Activated CD4-positive, alpha-beta memory T cell treated with anti-CD3 and anti-CD28 coated beads, Interleukin-2, amount 10 ng/mL, durations not matched to agents 7 days and 5 days (primary cell): ENCODE results near the gene MBTD1. TPM values are rescaled to one million over a fixed set of nuclear protein-coding genes. Genes with fewer than 3 reads are reported as not detected.

Source experiments
- CTCF ChIA-PET: fragments of 350-600 bp; sonication (Branson Sonifier 250); formaldehyde crosslinking; loops from one replicate; lab custom pipeline; 2021; ENCODE audit warnings: antibody characterized with exemption, inconsistent platforms; lab: Charles Lee
- POLR2A ChIA-PET: fragments of 350-600 bp; sonication (Branson Sonifier 250); formaldehyde crosslinking; loops from one replicate; lab custom pipeline; 2021; ENCODE audit warnings: antibody characterized with exemption; lab: Charles Lee
- DNase-seq: peaks from one replicate; pipeline ENCODE4 v3.0.0-alpha.2; 2020
- H3K27ac Mint-ChIP-seq: one replicate; pipeline ENCODE4 v1.8.0; 2021; ENCODE audit warnings: mild to moderate bottlenecking, mixed read lengths
- H3K27me3 Mint-ChIP-seq: one replicate; pipeline ENCODE4 v1.8.0; 2021; ENCODE audit warnings: mixed read lengths
- H3K36me3 Mint-ChIP-seq: one replicate; pipeline ENCODE4 v1.8.0; 2021; ENCODE audit warnings: low read depth, mixed read lengths
- H3K4me1 Mint-ChIP-seq: one replicate; pipeline ENCODE4 v1.8.0; 2021; ENCODE audit warnings: mixed read lengths
- H3K4me3 Mint-ChIP-seq: one replicate; pipeline ENCODE4 v1.8.0; 2021; ENCODE audit warnings: mild to moderate bottlenecking, mixed read lengths
- H3K9me3 Mint-ChIP-seq: one replicate; pipeline ENCODE4 v1.8.0; 2021; ENCODE audit warnings: mixed read lengths
- total RNA-seq, 2 experiments: library from RNA; stranded (reverse); gene quantifications; one replicate each; pipeline ENCODE4 v1.2.3, GENCODE V29; 2021

MBTD1 gene
- total RNA-seq, 2 experiments from 2014 or later, result 12.2 to 13.0 TPM

DNA sequence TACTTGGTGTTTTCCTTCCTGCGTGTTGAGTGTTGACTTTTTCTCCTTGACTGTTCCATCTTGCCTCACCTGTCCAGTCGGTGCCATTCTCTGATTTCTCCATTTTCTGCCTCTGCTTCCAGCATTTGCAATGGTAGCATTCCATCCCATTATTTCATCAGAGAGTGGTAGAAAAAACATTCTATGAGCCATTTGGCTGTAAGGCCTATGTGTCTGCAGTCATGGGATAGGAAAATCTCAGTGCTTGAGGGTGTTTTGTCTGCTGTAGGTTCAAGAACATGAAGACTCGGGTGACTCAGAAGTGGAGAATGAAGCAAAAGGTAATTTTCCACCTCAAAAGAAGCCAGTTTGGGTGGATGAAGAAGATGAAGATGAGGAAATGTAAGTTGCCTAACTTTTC is 3.2 kb upstream of the MBTD1 start:
- Mint-ChIP-seq H3K9me3 (no peaks in the 10 kb centered on the region), H3K4me1 (peaks cover 55% of the 10 kb centered on the region), H3K36me3 (peaks cover 56% of the 10 kb centered on the region), H3K4me3 (peak overlapping the region; percentile 62), H3K27ac (no peak overlapping the region), H3K27me3 (no peaks in the 10 kb centered on the region)
- POLR2A ChIA-PET, result interaction anchor here (1.2 to 1.8 kb wide), 3 partner anchors 12 to 110 kb away, joined by 3 to 8 read pairs (median 5); partner anchors contain the start of genes NME1 and NME2
- DNase-seq, result no peak
- CTCF ChIA-PET, result no interaction called here

DNA sequence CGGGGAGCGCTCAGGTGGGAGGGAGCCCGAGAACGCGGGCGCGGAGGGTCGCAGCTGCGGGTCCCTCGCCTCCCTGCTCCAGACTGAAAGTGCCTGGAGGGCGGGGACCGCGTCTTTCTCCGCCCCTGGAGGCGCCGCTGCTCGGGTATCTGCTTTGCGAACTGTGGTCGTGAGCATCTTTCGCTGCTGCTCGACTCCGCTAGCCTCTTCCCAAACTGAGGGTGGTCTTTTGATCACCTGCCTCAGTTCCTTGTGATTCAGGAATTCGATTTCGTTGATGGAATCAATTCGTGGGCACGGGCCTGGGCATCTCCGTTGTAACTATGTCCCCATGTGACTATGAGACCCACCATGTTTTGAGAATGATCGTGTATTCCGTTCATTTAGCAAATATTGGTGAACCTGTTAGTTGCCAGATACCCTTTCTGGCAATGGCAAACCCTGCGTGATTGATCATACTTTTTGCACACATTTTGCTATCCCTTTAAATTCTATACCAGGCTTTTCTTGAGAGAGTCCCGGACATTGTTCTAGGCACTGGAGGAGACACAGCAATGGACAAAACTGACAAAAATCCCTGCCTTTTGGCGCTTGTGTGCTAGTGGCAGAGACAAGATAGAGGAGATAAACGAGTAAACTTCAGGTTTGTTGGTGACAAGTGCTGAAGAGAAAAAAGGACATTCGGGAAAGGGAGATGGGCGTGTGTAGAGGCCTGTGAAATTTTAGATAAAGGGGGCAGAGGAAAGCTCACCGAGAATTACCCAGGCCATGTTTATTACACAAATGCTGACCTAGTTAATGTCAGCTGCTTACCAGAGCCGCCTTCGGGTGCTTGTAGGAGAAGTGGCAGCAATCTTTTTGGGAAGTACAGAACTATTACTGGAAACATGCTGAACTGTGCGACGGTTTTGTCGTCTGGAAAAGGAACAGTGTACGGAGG is 1.4 kb upstream of the MBTD1 start:
- CTCF ChIA-PET, result interaction anchor here (1.1 kb wide), 1 partner anchor 9 kb away, joined by 5 read pairs; no protein-coding TSS in a partner anchor
- H3K4me1 Mint-ChIP-seq, result peaks cover 64% of the 10 kb centered on the region
- no peaks in the 10 kb centered on the region for H3K27me3 Mint-ChIP-seq
- H3K4me3 Mint-ChIP-seq, result peak overlapping the region; percentile 86
- H3K27ac Mint-ChIP-seq, result peak overlapping the region; percentile 96
- no peaks in the 10 kb centered on the region for H3K9me3 Mint-ChIP-seq
- peaks cover 50% of the 10 kb centered on the region for H3K36me3 Mint-ChIP-seq
- no peak for DNase-seq
- POLR2A ChIA-PET, result interaction anchor here (0.6 to 1.8 kb wide), 18 partner anchors 10 to 141 kb away, joined by 3 to 12 read pairs (median 4); partner anchors contain the start of genes NME1, NME2 and SPAG9

DNA sequence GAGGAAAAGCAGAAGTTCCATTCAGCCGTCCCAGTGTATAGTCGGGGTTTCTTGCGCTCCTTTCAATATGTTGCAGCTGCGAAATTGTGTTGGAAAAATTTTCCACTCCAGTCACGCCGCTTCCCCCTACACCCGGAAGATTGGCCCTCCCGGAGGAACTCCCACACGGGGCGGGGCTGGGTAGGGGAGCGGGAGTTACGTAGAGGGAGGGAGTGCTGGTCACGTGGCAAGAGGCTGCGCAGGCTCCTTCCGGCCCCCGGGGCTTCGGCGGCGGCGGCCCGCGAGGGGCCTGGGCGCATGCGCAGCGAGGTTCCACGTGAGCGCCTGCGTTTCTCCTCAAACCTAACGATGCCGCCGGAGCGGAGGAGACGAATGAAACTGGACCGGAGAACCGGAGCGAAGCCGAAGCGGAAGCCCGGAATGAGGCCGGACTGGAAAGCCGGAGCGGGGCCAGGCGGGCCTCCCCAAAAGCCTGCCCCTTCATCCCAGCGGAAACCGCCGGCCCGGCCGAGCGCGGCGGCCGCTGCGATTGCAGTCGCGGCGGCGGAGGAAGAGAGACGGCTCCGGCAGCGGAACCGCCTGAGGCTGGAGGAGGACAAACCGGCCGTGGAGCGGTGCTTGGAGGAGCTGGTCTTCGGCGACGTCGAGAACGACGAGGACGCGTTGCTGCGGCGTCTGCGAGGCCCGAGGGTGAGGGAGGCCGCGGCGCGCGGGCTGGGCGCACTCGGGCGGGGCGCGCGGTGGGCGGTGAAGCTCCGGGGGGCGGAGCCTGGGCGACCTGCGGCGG is 581 bp upstream of the MBTD1 start, which contains the start of gene UTP18:
UTP18 (plus strand) TSS at position 310 of the 787 bp plus-strand sequence; CDS start at position 349, 39 bp downstream.
- Mint-ChIP-seq H3K27ac (peak within 1 kb of the TSS; percentile 96), H3K4me3 (peak within 1 kb of the TSS; percentile 86), H3K27me3 (no peaks in the 10 kb centered on the region), H3K4me1 (peaks cover 65% of the 10 kb centered on the region), H3K36me3 (peaks cover 53% of the 10 kb centered on the region), H3K9me3 (no peaks in the 10 kb centered on the region)
- POLR2A ChIA-PET, result interaction anchor here (0.6 to 1.7 kb wide), 12 partner anchors 11 to 140 kb away, joined by 3 to 12 read pairs (median 5); partner anchors contain the start of genes NME1, NME2 and SPAG9
- DNase-seq, result peak; percentile 96
- CTCF ChIA-PET, result interaction anchor here (1.1 kb wide), 1 partner anchor 10 kb away, joined by 5 read pairs; no protein-coding TSS in a partner anchor

GRCh38 chr17:51258756-51259563 is 889 bp downstream of the MBTD1 start:
- CTCF ChIA-PET, result interaction anchor here (0.6 kb wide), 1 partner anchor 228 kb away, joined by 4 read pairs; no protein-coding TSS in a partner anchor
- peaks cover 67% of the 10 kb centered on the region for H3K4me1 Mint-ChIP-seq
- peak overlapping the region; percentile 86 for H3K4me3 Mint-ChIP-seq
- POLR2A ChIA-PET, result interaction anchor here (0.7 to 1.4 kb wide), 2 partner anchors 93 to 106 kb away, joined by 3 to 5 read pairs; partner anchors contain the start of genes NME1 and NME2
- H3K36me3 Mint-ChIP-seq, result peaks cover 53% of the 10 kb centered on the region
- H3K27ac Mint-ChIP-seq, result peak overlapping the region; percentile 69
- H3K27me3 Mint-ChIP-seq, result no peaks in the 10 kb centered on the region
- no peaks in the 10 kb centered on the region for H3K9me3 Mint-ChIP-seq
- peak; percentile 26 for DNase-seq

DNA sequence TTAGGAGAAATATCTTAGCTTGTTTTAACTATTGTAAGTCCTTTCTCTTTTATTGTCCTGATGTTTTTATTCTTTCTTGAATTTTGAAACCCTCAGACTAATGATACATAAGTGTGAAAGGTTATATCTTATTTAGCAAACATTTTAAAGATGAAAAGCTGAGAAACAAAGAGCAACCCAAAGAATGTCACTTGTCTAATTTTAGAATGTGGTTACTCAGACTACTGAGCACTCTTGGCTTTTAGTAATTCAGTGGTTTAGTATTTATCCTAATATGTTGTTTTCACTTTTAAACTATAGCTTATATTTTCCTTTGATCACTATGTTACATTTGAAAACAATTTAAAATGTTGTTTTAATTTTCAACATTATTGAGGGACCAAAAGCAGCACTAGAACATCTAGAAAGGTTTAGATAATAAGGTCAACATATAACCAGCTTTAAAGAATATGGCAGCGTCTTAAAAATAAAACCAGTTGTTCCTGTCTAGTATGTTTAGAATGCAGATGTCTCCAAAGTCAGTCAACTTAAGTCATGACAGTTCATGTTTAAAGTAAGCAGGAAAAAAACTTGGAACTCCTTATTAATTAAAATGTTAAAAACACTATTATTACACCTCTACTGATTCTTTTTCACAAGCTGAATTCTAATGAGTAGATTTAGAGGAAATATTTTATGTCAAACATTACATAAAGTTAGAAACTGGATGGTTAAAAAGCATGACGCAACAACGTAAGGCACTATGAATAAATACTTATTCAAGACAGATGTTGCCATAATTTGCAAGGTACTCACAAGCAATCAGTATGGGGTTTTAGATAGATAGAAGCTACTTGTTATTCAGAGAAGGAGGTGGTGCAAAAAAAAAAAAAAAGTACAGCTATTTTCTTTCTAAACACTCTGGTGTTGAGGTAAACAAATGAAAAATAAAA is 2.4 kb downstream of the MBTD1 start:
- peak overlapping the region; percentile 28 for H3K4me3 Mint-ChIP-seq
- H3K4me1 Mint-ChIP-seq, result peaks cover 56% of the 10 kb centered on the region
- no peaks in the 10 kb centered on the region for H3K27me3 Mint-ChIP-seq
- peaks cover 51% of the 10 kb centered on the region for H3K36me3 Mint-ChIP-seq
- no peak overlapping the region for H3K27ac Mint-ChIP-seq
- CTCF ChIA-PET, result interaction anchor here (1.2 kb wide), 1 partner anchor 137 kb away, joined by 3 read pairs; the partner anchor contains the start of gene SPAG9
- DNase-seq, result no peak
- POLR2A ChIA-PET, result interaction anchor here (1.0 to 1.4 kb wide), 4 partner anchors 19 to 137 kb away, joined by 3 to 5 read pairs (median 3); partner anchors contain the start of gene NME2
- H3K9me3 Mint-ChIP-seq, result no peaks in the 10 kb centered on the region

- peaks cover 54% of the 10 kb centered on the region for H3K36me3 Mint-ChIP-seq
- H3K9me3 Mint-ChIP-seq, result no peaks in the 10 kb centered on the region
- H3K4me1 Mint-ChIP-seq, result peaks cover 51% of the 10 kb centered on the region
- H3K27me3 Mint-ChIP-seq, result no peaks in the 10 kb centered on the region
- no peak overlapping the region for H3K27ac Mint-ChIP-seq
- CTCF ChIA-PET, result no interaction called here
- no peak overlapping the region for H3K4me3 Mint-ChIP-seq
- no peak for DNase-seq
- POLR2A ChIA-PET, result no interaction called here
These were observed 3.7 kb downstream of the MBTD1 start for GRCh38 chr17:51256101-51256500.

DNA sequence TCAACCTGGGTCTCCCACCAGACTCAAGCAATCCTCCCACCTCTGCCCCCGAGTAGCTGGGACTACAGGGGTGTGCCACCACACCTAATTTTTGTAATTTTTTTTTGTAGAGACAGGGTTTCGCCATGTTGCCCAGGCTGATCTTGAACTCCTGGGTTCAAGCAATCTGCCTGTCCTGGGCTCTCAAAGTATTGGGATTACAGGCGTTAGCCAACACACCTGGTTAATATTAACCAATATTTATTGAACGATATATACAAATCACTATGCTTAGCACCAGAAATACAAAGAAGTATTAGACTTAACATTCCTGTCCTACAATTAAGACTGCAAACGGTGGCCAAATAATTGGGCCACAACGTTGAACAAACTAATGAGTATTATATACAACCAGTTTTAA is 4.2 kb downstream of the MBTD1 start:
- POLR2A ChIA-PET, result interaction anchor here (1.3 kb wide), 1 partner anchor 388 kb away, joined by 3 read pairs; no protein-coding TSS in a partner anchor
- no peaks in the 10 kb centered on the region for H3K9me3 Mint-ChIP-seq
- H3K4me1 Mint-ChIP-seq, result peaks cover 54% of the 10 kb centered on the region
- H3K27me3 Mint-ChIP-seq, result no peaks in the 10 kb centered on the region
- CTCF ChIA-PET, result no interaction called here
- H3K36me3 Mint-ChIP-seq, result peaks cover 58% of the 10 kb centered on the region
- no peak overlapping the region for H3K4me3 Mint-ChIP-seq
- no peak for DNase-seq
- H3K27ac Mint-ChIP-seq, result no peak overlapping the region

- no peak overlapping the region for H3K27ac Mint-ChIP-seq
- POLR2A ChIA-PET, result interaction anchor here (0.8 to 0.9 kb wide), 2 partner anchors 10 to 11 kb away, joined by 3 to 5 read pairs; no protein-coding TSS in a partner anchor
- CTCF ChIA-PET, result no interaction called here
- H3K27me3 Mint-ChIP-seq, result no peaks in the 10 kb centered on the region
- no peak for DNase-seq
- no peaks in the 10 kb centered on the region for H3K9me3 Mint-ChIP-seq
- H3K4me3 Mint-ChIP-seq, result no peak overlapping the region
- peaks cover 22% of the 10 kb centered on the region for H3K4me1 Mint-ChIP-seq
- peaks cover 39% of the 10 kb centered on the region for H3K36me3 Mint-ChIP-seq
These were observed 8.8 kb downstream of the MBTD1 start for GRCh38 chr17:51251010-51251409.

GRCh38 chr17:51250314-51250840 is 9.5 kb downstream of the MBTD1 start:
- ChIA-PET POLR2A (no interaction called here), CTCF (no interaction called here)
- DNase-seq, result no peak
- H3K27me3 Mint-ChIP-seq, result no peaks in the 10 kb centered on the region
- H3K4me3 Mint-ChIP-seq, result no peak overlapping the region
- H3K9me3 Mint-ChIP-seq, result no peaks in the 10 kb centered on the region
- H3K36me3 Mint-ChIP-seq, result peaks cover 35% of the 10 kb centered on the region
- peaks cover 22% of the 10 kb centered on the region for H3K4me1 Mint-ChIP-seq
- no peak overlapping the region for H3K27ac Mint-ChIP-seq

GRCh38 chr17:51245535-51245934 is 14.3 kb downstream of the MBTD1 start:
- H3K27me3 Mint-ChIP-seq, result no peaks in the 10 kb centered on the region
- H3K27ac Mint-ChIP-seq, result no peak overlapping the region
- H3K36me3 Mint-ChIP-seq, result peaks cover 9% of the 10 kb centered on the region
- peaks cover 13% of the 10 kb centered on the region for H3K4me1 Mint-ChIP-seq
- ChIA-PET POLR2A (no interaction called here), CTCF (no interaction called here)
- H3K4me3 Mint-ChIP-seq, result no peak overlapping the region
- no peak for DNase-seq
- H3K9me3 Mint-ChIP-seq, result no peaks in the 10 kb centered on the region

- Mint-ChIP-seq H3K36me3 (peaks cover 6% of the 10 kb centered on the region), H3K27ac (no peak overlapping the region), H3K9me3 (no peaks in the 10 kb centered on the region), H3K27me3 (no peaks in the 10 kb centered on the region), H3K4me1 (peaks cover 11% of the 10 kb centered on the region), H3K4me3 (no peak overlapping the region)
- ChIA-PET POLR2A (no interaction called here), CTCF (no interaction called here)
- DNase-seq, result no peak
These were observed 15.8 kb downstream of the MBTD1 start for GRCh38 chr17:51244041-51244440.
